ENCODE data around the gene VEGFA.
A peak's percentile ranks its signal among the peaks of the same experiment; 100 is the strongest.

VEGFA gene

DNA sequence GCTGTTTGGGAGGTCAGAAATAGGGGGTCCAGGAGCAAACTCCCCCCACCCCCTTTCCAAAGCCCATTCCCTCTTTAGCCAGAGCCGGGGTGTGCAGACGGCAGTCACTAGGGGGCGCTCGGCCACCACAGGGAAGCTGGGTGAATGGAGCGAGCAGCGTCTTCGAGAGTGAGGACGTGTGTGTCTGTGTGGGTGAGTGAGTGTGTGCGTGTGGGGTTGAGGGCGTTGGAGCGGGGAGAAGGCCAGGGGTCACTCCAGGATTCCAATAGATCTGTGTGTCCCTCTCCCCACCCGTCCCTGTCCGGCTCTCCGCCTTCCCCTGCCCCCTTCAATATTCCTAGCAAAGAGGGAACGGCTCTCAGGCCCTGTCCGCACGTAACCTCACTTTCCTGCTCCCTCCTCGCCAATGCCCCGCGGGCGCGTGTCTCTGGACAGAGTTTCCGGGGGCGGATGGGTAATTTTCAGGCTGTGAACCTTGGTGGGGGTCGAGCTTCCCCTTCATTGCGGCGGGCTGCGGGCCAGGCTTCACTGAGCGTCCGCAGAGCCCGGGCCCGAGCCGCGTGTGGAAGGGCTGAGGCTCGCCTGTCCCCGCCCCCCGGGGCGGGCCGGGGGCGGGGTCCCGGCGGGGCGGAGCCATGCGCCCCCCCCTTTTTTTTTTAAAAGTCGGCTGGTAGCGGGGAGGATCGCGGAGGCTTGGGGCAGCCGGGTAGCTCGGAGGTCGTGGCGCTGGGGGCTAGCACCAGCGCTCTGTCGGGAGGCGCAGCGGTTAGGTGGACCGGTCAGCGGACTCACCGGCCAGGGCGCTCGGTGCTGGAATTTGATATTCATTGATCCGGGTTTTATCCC lies at the start of gene VEGFA:
TSS of gene VEGFA (plus strand) at position 686 of the 846 bp plus-strand sequence.
- DNase-seq = peak; percentile 89 to 93

DNA sequence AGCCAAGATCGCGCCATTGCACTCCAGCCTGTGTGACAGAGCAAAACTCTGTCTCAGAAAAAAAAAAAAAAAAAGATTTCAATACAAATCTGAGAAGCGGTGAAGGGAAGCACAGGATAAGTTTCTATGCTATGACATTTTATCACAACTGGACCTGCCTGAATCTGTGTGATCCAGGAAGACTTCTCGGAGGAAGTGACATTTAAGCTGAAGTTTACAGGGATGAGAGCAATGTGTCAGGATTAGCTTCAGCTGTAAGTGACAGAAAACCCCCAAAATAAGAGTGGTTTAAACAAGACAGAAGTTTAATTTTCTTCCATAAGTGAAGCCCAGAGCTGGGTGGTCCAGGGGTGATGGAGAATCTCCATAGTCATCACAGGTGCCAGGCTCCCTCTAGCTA lies 49.0 kb upstream of the VEGFA start:
- no peak for DNase-seq

DNA sequence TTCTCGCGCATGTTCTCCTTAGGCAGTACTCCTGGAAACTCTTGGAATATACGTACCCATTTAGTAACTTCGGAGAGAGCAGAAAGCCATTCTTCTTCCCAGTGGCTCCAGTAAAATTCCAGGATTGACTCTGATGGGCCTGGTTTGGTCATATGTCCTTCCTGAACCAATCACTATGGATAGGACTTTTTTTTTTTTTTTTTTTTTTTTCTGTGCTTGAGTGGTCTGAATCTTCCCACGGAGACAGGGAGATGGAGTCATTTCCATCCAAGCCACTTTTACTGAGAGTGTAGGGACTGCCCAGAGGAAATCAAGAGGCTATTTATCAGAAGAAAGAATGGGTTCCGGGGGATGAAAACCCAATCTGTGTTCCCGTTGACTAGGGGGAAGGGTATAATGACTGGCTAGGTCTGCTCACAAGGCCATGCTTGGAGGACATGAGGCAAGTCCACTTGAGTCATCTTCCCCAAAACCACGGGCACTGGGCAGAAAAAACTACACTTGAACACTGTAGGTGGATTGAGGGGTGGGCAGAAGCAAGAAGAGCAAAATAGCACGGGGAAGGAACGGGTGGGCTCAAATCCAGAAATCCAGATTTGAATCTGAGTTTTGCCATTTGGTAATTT lies 47.0 kb upstream of the VEGFA start:
- no peak for DNase-seq

DNA sequence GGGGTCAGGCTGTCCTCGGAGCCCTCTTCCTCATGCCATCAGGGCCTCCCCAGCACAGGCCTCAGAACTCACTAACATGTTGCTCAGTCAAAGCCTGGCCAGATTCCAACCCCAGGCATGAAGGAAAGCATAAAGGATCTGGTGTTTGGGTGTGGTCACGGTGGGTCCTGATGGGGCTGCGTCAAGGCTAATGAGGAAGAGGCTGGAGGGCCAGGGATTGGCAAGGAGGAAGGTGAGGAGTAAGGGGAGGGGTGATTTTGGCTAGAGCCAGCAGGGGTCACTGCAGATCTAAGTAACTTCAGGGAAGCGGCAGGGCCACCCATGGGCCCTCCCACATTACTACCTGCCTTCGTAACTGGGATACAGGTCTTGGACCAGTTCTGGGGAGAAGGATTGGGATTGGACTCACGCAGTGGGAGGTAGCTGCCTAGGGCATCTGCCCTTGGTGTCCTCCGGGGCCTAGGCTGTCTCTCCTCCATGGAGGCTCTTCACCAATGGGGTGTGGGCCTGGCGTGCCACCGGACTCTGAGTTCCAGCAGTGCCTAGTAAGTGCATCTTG lies 46.2 kb upstream of the VEGFA start:
- DNase-seq = peak; percentile 69 to 73

DNA sequence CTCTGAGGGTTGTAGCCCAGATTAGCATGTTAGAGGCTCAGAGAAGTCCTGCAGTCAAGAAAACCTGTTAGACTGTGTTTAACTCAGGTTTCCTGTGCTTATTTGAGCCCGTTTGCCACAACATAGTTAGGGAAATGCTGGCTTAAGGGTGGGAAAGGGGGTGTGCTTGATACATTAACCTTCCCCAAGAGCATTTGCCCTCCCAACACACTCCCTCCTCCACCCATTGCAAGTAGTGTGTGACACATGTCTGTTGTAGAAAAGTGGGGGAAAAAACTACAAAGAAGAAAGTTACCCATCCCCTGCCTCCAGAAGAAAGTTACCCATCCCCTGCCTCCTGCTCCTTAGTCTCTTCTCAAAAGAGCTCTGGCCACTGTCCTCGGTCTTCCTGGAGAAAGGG lies 45.7 kb upstream of the VEGFA start:
- DNase-seq = no peak

DNA sequence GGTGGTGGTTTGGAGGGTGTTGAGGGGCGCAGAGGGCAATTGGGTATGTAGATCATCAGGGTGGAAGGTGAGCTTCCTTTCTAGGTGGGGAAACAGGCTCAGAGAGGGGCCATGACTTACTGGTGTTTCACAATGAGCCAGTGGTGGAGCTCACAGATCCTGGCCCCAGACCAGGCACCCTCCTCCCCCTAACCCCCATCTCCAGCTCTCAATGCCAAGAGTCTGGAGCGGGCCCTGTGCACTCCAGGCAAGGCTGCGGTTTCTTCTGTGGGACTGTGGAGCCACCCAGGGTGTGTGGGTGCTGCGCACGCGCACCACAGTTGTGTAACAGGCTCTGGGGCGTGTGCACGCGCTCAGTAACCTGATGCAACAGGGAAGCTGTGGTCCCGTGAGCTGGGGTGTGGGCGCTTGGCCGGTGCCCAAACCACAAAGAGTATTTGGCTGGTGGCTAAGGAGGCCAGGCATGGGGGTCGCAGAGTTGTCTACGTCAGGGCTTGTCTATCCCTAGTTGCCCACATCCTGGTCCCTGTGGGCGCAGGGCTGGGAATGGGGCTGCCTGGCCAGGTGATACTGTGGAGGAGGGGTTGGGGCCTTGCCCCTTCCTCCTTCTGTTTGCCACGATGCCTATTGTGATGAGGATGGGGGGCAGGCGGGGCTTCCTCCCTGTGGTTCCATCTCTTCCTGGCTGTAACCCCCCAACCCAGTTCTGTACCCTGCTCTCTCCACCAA lies 44.9 kb upstream of the VEGFA start:
- DNase-seq = peak; percentile 66 to 70

DNA sequence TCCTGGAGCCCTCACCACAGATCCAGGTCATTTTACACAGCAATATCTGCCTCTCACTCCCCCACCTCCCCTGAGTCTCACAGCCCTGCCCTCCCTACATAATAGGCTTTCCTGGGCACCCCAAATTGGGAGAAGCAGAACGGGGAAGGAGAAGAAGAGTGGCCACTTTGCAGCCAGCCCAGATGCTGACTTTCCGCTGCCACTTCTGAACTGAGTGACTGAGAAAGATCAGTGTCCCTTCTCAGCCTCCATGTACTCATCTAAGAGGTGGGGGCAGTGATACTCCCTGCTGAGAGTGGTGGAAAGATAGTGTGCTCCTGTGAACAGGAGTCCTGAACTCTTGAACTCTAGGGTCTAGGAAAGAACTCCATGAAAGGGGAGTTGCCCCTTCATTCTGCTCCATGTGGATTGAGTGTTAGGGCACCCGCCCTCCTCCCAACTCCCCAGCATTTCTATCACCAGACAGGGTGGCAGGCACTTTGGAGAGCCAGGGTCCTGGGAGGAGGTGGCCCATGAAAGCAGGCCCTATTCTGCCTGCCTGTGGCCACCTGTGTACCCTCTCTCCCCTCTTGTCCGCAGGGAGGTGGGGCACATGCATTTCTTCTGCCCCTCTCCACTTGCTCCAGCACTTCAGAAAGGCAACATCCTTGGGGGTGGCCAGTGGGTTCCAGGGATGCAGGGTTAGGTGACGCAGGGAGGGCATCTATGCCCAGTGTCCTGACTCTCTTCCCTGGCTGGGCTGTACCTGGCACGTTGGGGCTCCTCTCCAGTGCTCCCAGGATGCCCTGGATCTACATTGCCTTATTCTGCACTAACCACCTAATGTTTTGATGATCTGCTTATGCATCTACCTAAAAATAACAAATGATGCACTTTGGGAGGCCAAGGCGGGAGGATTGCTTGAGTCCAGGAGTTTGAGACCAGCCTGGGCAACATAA lies 44.1 kb upstream of the VEGFA start:
- no peak for DNase-seq

DNA sequence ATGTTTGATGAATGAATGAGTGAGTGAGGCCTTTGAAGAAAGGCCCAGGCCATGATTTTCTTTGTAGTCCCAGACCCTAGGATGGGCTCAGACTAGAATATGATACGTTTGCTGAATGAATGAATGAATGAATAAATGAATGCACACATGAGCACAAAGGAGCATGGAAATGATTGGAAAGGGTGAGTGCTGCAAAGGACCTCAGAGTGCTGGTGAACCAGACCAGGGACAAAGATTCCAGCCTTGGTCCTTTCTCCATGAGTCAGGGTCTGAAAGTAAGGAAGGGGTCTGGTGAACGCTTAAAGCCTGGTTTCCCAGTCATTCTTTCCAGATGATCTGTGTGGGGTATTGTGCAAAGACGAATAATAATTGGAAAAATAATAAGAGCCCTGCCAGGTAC lies 42.4 kb upstream of the VEGFA start:
- no peak for DNase-seq

DNA sequence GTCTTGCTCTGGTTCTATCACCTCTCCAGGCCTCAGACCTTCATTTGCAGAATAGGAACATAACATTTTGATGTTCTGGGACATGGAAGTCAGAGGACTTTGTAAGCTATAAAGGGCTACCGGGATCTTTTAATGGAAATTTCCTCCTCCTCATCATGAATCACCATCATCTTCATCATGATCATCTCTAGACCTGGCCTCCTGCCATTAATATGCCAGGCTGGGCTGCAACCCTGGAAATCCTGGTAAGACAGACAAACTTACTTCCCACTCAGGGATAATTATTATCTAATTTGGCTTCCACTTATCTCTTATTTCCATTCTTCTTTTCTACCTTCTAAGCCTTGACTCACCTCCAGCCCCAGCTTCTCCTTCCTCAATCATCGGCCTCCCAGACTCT lies 41.4 kb upstream of the VEGFA start:
- DNase-seq = no peak

DNA sequence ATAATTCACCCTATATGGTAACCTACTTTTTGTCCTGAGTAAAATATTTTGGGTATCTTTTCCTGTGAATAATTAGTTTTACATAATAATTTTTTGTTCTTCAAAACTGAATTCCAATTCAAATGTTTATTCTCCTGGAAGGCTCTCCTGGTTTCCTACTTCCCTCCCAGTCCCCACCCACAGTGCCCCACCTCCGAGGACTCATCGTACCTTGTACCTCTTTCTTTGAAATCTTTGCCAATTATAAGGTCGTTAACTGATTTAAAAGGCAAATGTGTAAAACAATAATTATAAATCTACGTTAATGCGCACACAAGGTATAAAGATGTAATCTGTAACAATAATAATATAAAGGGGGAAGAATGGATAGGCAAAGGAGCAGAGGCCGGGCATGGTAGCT lies 40.5 kb upstream of the VEGFA start:
- no peak for DNase-seq

DNA sequence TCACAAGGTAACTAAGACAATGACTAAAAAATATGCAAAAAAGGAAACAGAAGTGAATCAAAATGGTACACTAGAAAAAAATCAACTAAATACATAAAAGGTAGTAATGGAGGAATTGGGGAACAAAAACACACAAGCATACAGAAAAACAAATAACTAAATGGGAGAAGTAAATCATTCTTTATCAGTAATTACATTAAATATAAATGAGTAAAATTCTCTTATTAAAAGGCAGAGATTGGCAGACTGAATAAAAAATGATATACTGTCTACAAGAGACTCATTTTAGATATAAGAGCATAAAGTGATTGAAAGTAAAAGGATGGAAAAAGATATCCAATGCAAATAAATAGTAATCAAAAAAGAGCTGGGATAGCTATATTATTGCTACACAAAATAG lies 39.4 kb upstream of the VEGFA start:
- no peak for DNase-seq

DNA sequence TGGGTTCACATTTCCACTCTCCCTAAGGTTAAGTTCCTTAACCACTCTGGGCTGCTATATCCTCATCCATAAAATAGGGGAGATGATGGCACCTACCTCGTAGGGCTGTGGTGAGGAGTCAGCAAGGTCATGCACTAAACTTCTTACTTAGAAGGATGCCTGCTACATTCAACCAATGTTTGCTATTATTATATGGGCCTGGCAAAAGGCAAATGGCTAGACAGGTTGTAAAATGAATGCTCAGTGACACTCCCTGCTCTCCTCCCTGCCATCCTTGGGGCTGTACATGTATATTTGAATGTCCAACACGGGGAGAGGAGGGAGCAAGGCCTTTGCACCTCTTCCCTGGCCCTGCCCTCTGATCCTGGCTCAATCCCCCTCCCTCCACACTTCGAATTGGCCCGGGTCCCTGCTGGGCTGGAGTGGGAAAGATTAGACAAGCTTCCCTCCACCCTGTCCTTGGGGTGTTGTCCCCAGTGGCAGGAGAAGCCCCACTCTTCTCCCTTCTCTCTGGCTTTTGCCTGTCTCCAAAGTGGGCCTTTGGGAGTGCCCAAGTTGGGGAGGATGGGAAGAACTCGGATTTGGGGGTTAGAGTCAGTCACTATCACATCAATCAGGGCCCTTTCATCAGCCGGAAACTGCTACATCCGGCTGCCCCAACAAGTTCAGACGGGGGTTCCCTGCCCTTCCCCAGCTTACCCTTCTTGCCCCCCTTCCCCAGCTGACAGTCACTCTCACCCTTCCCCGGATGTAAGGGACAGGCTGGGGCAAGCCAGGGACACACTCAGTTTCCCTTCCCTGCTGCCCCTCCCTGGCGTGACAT lies 36.3 kb upstream of the VEGFA start:
- peak; percentile 15 to 21 for DNase-seq

DNA sequence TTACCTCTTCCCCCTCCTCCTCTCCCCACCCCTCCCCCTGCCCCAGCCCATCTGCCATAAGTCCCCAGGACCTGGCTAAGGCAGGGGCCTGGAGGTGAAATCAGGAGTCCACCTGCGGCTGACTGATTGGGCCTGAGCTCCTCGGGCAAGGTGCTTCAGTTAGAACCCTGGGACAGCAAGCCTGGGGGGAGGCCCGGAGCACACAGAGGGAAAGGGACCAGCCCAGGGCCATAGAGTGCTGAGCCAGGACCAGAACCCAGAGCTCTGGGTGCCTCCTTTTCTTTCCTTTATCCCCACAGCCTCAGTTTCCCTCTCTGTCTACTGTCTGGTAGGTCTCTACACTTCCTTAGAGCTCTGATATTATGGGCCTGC lies 35.7 kb upstream of the VEGFA start:
- no peak for DNase-seq

DNA sequence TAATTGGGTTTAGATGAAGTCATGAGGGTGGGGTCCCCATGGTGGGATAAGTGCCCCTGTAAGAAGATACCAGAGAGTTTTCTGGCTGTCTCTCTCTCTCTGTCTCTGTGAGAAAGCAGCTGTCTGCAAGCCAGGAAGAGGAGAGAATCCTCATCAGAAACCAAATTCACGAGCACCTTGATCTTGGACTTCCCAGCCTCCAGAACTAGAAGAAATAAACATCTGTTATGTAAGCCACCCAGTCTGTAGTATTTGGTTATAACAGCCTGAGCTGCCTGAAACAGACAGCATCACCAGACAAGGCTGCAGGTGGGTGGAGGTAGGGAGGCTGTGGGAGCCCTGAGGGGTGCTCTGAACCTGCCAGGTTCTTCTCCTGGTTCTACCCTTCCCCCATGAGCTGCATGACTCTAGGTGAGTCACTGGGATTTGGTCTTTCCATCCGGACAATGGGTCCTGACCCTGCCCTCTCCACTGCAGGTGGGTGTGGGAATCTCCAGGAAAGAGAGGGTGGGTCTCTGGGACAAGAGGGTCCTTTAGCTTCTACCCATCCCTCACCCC lies 34.3 kb upstream of the VEGFA start:
- DNase-seq = no peak

DNA sequence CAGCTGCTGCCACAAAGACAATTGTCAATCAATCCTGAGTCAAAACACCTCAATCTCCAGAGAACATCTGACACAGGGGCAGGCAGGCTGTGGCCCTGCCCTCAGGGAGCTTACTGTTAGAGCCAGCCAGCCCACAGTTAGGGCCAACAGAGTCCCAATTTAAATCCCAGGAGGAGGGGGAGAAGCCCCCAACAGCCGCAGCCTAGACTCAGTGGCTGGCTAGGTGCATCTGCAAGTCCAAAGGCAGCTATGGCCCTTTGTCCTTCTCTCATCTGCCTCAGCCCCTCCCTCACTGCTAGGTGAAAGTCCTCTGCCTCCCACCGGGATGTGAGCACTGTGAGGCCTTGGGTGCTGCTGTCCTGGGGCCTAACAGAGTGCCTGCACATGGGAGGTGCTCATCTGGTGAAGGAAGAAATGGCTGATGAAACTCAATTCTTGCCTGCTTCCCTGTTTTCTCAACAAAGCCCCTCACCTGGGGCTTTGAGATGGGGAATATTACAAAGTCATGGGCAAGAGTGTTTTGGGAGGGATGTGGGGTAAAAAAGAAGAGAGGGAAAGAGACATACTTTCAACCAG lies 33.7 kb upstream of the VEGFA start:
- no peak for DNase-seq

DNA sequence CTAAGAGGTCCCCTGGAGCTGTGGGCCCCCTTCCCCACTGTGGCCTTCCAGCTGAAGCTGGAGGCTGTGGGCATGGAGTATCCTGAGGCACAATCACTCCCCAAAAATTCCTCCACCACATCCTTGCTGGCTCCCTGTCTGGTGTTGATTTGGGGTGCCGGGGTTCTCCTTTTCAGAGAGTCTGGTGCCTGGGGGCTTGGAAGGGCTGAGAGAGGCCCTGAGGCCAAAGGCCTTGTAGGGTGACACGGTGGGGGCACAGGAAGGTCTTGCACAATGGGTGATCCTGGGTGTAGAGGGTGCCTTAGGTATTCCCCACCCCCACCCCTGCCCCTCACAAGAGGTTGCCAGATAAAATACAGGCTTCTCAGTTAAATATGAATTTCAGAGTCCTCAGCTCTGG lies 33.2 kb upstream of the VEGFA start:
- DNase-seq = no peak

DNA sequence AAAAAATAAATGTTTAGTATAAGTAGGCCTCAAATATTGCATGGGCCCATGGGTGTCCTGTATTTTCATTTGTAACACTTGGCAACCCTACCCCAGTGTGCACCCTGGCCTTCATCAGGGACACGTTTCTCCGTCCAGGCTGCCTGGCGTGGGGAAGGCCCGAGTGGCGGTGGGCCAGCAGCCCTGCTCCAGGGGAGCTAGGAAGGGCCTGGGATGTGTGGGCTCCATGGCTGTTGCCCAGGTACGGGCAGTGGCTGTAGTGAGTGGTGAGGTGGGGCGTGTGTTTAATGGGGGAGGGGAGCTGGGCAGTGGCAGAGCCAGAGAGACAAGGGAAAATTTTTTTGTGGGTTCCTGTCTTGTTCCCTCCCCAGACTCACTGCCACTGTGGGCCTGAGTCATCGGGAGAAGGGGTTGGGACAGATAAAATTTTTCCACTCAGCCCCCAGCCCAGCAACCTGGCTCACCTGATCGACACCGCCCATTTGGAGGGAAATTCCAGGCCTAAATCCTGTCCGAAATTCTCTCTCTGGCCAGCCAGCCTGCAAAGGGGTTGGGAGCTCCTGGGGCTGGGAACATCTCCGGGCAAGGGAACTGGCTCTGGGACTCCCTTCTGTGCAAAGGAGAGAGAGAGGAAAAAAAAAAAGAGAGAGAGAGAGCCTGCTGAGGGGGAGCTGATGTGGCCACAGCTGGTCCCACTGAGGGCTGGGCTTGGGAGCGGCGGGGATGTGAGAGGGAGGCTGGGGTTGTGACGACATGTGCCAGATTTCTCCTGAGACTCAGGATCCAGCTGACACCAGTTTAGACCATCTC lies 32.5 kb upstream of the VEGFA start:
- no peak for DNase-seq

DNA sequence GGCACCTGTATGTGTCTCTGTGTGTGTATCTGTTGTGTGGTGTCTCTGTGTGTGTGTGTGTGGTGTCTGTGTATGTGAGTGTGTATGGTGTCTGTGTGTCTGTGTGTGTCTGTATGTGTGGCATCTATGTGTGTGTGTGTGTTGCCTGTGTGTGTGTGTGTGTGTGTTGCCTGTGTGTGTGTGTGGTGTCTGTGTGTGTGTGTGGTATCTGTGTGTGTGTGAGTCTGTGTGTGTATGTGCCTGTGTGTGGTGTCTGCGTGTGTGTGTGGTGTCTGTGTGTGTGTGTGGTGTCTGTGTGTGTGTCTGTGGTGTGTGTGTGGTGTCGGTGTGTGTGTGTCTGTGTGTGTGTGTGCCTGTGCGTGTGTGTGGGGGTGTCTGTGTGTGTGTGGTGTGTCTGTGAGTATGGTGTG lies 31.7 kb upstream of the VEGFA start:
- DNase-seq = no peak

DNA sequence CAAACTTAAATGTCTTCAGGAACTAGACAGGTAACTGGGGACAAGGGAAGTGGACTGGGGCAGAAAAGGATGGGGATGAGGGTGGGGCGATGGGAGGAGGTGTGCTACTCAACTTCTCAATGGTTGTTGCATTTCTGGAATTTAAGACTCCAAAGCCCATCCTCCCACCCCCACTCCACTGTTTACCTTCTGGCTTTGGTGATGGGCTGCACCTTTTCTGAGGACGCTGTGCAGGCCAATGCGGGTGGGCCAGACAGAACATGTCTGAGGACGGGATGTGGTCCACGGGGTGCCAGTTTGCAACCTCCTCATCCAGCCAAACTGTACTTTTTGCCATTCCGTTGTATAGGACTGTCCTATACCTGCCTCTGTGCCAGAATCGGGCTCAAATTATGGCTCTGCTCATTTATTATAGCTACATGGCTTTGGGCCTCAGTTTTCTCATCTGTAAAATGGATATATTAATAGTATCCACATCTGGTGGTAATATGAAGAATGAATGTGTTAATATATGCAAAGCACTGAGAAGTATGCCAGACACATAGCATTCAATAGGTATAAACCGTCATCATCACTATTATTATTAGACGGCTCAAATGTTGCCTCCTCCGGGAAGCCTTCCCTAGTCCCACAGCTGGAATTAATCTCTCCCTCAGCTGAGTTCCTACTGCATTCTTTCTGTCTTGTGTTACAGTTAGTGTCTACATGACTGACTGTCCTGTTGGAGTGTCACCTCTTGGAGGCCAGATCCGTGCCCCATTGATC lies 31.0 kb upstream of the VEGFA start:
- no peak for DNase-seq
